Calu3 (cell line): Measurements from ENCODE around the gene APBB1. TPM values are rescaled to one million over a fixed set of nuclear protein-coding genes. Genes with fewer than 3 reads are reported as not detected.

ENCODE experiments used
- BruUV-seq: library from RNA; stranded (reverse); fragments of 400-500 nt; replicated peaks from 2 replicates; lab custom pipeline; 2021; lab: Mats Ljungman, UMichigan
- CTCF ChIA-PET: fragments of 300-600 bp; sonication (Branson Sonifier 250); formaldehyde crosslinking; loops from one replicate; lab custom pipeline; 2022; ENCODE audit warnings: antibody characterized with exemption; lab: Charles Lee
- DNase-seq: peaks from one replicate; pipeline ENCODE4 v3.0.0; 2022
- H3K27ac Mint-ChIP-seq: one replicate; pipeline ENCODE4 v1.8.0; 2022; ENCODE audit warnings: mixed read lengths; ENCODE audit not compliant: unreplicated experiment
- H3K27me3 Mint-ChIP-seq: one replicate; pipeline ENCODE4 v1.8.0; 2022; ENCODE audit warnings: mixed read lengths; ENCODE audit not compliant: unreplicated experiment
- H3K36me3 Mint-ChIP-seq: one replicate; pipeline ENCODE4 v1.8.0; 2022; ENCODE audit warnings: mild to moderate bottlenecking, moderate library complexity, mixed read lengths; ENCODE audit not compliant: insufficient read depth, unreplicated experiment
- H3K4me1 Mint-ChIP-seq: one replicate; pipeline ENCODE4 v1.8.0; 2022; ENCODE audit warnings: mild to moderate bottlenecking, low read depth, mixed read lengths; ENCODE audit not compliant: unreplicated experiment
- H3K4me3 Mint-ChIP-seq: one replicate; pipeline ENCODE4 v1.8.0; 2022; ENCODE audit warnings: mild to moderate bottlenecking, low read depth, moderate library complexity, mixed read lengths; ENCODE audit not compliant: unreplicated experiment
- H3K9me3 Mint-ChIP-seq: one replicate; pipeline ENCODE4 v1.8.0; 2022; ENCODE audit warnings: low read depth, mixed read lengths; ENCODE audit not compliant: unreplicated experiment
- intact Hi-C: fragments of 100-400 bp; cut with micrococcal nuclease; formaldehyde crosslinking; loops from one replicate; pipeline ENCODE4 v1.10.0; 2022; ENCODE audit not compliant: unreplicated experiment
- total RNA-seq: library from RNA; stranded (reverse); gene quantifications from 2 replicates; pipeline ENCODE4 v1.2.3, GENCODE V29; 2022
- TF ChIP-seq, protein P1 (sequence below): fragments of 200-600 bp; IDR thresholded peaks from one replicate; pipeline ENCODE4 v1.8.0; 2022; ENCODE audit warnings: antibody characterized with exemption; ENCODE audit not compliant: unreplicated experiment

APBB1 gene
- total RNA-seq, 1 experiment from 2014 or later, result 2.8 TPM

GRCh38 chr11:6402061-6402470 lies 16.8 kb downstream of the APBB1 start:
- Mint-ChIP-seq H3K36me3 (no peaks in the 10 kb centered on the region), H3K4me3 (no peak overlapping the region), H3K27ac (no peak overlapping the region), H3K27me3 (peaks cover 16% of the 10 kb centered on the region), H3K4me1 (peaks cover 15% of the 10 kb centered on the region), H3K9me3 (no peaks in the 10 kb centered on the region)
- intact Hi-C loops, result no loop called here
- CTCF ChIA-PET, result no interaction called here
- no peak for DNase-seq
- TF ChIP-seq, protein P1, sequence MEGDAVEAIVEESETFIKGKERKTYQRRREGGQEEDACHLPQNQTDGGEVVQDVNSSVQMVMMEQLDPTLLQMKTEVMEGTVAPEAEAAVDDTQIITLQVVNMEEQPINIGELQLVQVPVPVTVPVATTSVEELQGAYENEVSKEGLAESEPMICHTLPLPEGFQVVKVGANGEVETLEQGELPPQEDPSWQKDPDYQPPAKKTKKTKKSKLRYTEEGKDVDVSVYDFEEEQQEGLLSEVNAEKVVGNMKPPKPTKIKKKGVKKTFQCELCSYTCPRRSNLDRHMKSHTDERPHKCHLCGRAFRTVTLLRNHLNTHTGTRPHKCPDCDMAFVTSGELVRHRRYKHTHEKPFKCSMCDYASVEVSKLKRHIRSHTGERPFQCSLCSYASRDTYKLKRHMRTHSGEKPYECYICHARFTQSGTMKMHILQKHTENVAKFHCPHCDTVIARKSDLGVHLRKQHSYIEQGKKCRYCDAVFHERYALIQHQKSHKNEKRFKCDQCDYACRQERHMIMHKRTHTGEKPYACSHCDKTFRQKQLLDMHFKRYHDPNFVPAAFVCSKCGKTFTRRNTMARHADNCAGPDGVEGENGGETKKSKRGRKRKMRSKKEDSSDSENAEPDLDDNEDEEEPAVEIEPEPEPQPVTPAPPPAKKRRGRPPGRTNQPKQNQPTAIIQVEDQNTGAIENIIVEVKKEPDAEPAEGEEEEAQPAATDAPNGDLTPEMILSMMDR, result no peak
- BruUV-seq, result no TSS peak

DNA sequence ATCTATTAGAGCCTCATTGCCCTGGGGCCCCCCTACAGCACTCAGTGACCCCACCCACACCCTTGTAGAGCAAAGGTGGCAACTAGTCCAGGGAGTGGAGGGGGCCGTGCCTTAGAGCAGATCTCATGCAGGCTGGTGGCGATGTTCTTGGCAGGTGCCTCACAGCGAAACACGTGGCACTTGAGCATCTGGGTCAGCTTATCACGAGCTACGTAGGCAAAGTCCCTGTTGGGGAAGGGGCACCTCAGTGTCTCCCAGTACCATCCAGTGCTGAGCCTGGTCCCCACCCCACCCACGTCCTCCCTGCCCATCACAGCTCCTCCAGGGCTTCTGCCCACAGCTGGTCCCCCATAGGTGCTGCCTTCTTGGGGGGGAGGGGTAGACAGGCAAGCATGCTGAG lies 17.4 kb downstream of the APBB1 start:
- H3K4me1 Mint-ChIP-seq, result peaks cover 20% of the 10 kb centered on the region
- CTCF ChIA-PET, result no interaction called here
- no TSS peak for BruUV-seq

DNA sequence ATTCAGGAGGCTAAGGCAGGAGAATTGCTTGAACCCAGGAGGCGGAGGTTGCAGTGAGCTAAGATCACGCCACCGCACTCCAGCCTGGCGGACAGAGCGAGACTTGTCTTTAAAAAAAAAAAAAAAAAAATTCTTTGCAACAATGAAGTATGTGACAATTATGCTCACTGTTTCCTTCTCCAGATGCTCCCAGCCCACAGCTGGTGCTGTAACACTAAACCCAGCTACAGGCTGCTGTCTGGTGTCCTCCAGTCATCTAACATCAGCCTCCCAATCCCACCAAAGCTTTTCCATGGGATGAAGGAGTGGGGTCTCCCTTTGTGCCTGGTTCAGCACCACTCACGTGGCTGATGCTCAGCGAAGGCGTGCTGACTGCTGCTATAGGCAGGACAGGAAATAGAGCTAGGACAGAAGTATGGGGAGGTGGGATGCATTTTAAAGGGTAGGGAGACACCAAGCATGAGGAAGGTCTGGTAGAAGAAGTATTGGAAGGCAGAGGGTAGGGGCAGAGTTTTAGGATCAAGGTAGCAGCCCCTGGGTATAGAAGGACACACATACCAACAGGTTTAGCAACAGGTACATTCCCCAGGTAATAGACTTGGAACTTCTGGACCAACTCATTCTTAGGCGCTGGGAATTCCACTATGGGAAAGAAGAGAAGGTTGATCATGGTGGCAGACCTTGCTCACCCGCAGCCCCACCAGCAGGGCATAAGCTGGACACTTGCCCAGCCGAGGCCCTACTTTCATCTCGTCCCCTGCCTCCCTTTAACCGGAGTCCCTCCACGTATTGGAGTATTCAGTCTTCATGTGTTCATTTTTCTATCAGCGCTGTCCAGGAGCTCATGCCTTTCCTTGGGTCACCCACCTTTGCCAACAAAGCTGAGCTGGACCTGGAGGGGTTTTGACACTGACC lies 18.2 kb downstream of the APBB1 start:
- H3K9me3 Mint-ChIP-seq, result no peaks in the 10 kb centered on the region
- CTCF ChIA-PET, result no interaction called here
- H3K4me3 Mint-ChIP-seq, result no peak overlapping the region
- no peak for DNase-seq
- no TSS peak for BruUV-seq
- TF ChIP-seq, protein P1, result no peak
- H3K27ac Mint-ChIP-seq, result no peak overlapping the region
- H3K27me3 Mint-ChIP-seq, result peaks cover 2% of the 10 kb centered on the region
- intact Hi-C loops, result no loop called here
- H3K4me1 Mint-ChIP-seq, result peaks cover 20% of the 10 kb centered on the region
- no peaks in the 10 kb centered on the region for H3K36me3 Mint-ChIP-seq

More for the DNA sequence above, 17.4 kb downstream of the APBB1 start:
- DNase-seq, result no peak
- intact Hi-C loops, result no loop called here
- Mint-ChIP-seq H3K27ac (no peak overlapping the region), H3K36me3 (no peaks in the 10 kb centered on the region), H3K27me3 (peaks cover 10% of the 10 kb centered on the region), H3K9me3 (no peaks in the 10 kb centered on the region), H3K4me3 (no peak overlapping the region)
- TF ChIP-seq, protein P1, result no peak

DNA sequence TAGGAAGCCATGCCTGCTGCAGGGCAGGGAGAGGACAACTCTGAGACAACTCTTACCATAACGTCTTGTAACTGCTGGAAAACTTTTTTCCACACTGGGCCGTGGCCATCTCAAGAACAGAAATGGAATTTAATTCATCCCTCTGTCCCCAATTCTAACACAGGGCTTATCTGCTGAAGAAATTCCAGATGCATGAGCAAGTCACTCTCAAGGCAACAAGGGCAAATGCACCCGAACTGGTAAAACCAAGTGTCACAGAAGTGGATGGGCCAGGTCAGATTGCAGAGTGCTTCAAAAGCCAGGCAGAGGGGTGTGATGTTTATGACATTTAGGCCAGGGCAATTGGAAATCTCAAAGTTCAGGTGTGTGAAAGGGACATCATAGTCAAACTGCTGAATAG lies 21.3 kb downstream of the APBB1 start:
- DNase-seq, result peak; percentile 12
- TF ChIP-seq, protein P1, result no peak
- Mint-ChIP-seq H3K36me3 (no peaks in the 10 kb centered on the region), H3K4me1 (peaks cover 20% of the 10 kb centered on the region), H3K4me3 (no peak overlapping the region), H3K27me3 (no peaks in the 10 kb centered on the region), H3K27ac (no peak overlapping the region), H3K9me3 (no peaks in the 10 kb centered on the region)
- CTCF ChIA-PET, result interaction anchor here (1.0 kb wide), 1 partner anchor 207 kb away, joined by 3 read pairs; no protein-coding TSS in a partner anchor
- intact Hi-C loops, result no loop called here
- no TSS peak for BruUV-seq
